Activated CD4-positive, CD25-positive, alpha-beta regulatory T cell treated with anti-CD3 and anti-CD28 coated beads, Interleukin-2, amount 50 U/mL, for 16 hours (primary cell): Measurements from ENCODE around the gene EPM2A.

Source experiments
- DNase-seq: peaks from one replicate; pipeline ENCODE4 v3.0.0-alpha.2; 2020; ENCODE audit warnings: low read depth, low spot score

EPM2A gene

DNA sequence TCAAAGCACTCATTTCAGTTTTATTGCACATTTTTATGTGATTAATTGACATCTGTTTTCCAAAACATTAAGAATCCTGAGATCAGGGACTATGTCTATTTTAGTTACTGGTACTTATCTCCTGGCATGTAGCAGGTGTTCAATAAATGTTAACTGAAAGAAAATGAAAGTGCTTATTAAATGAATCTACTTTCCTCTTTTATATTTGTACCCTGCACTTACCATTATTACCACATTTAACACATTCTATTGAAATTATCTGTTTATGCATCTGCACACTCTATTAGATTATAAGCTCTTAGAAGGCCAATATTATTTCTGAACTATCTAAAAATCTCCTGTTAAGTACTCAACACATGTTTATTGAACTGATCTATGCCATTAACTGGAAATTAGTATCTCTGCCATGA is 131.9 kb downstream of the EPM2A start:
- no peak for DNase-seq

DNA sequence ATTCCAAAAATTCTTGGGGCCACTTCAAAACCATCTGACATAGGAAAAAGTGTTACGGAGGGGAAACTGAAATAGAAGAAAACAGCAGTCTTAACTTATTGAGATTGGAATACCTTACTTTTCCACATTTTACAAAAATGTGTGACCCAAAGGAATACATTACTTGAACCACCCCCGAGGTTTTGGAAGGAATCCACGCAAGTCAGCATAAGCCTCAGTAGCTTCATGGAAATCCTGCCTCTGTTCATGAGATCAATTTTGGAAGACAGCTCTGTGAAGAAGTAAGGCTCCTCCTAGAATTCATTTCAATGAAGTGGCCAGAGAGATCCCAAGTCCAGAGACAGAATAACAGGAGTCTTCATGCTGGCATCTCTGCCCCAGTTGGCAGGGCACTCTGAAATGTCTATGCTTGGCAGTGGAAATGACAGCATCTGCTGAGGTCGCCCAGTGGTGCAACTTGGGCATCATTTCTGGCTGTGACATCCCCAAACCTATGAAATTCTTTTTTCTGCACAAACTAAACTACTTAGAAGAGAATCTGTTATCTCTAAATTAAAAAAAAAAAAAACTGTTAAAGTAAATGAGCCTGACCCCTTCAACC is 132.5 kb downstream of the EPM2A start:
- DNase-seq: no peak

DNA sequence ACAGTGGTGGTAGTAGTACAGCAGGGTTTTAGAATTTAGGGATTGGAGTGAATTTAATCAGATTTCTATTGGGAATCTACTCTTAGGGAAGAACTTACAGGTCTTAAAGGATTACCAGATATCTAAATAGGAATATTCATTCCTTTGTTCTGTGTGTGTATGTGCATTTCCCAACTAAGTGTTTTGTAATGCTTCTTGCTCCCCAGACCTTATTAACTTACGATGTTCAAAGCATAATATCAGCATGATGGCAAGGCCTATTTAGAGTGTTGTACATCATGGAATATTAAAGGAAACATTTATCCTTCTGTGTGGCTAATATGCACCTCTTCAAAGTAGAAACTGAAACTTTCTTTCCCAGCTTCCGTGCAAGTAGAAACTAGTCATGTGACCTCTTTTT is 133.9 kb downstream of the EPM2A start:
- DNase-seq: no peak

DNA sequence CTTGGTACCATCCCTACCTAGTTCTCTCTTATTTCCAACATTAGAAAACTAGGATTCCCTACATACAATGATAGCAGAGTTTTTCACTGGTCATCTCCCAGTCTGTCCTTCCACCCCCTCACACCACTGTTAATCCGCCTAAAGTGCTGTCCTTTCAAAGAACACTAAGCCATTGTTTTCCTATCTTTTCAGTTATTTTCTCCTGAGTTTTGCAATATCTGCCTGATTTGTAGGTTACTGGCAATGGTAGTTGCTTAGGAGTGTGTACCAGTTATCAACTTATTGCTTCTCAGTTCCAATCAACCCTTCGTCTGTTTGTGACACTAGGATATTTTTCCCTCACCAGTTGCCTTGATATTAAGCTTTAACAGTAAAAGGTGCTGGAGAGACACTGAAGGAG is 135.0 kb downstream of the EPM2A start:
- no peak for DNase-seq

DNA sequence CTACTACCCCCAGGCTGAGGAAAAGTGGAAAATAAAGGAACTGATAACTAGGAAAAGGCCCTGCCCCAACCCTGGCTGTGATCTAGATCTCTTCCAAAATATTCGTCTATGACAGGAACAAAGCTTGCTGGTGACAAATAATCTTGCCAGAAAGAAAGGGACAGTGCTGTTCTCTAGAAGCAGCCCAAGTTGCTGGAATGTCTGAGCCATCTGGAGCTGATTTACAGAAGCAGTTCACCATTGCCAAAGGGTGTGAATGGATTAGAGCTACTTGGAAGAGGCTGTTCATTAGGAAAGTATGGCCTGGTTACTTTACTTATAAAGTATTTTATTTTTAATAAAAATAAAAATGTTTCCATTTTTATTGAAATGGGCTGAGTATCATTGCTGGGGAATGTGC is 146.3 kb downstream of the EPM2A start:
- DNase-seq: no peak

DNA sequence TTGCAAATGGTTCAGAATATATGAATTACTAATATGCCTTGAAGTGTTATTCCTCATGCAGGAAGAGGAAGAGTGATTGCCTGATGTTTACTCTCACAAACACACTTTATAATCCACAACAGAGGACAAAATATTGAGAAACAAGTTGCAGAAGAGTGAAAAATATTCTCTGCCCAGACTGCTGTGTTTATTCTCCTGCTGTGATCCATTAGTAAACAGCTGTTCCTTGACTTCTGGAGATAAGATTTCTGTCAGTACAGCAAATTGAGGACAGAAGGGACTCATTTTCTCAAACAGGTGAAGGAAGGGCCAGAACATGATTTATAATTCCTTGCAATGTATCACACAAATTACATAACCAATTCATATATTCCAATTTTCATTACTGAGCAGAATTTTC is 148.0 kb downstream of the EPM2A start:
- no peak for DNase-seq

DNA sequence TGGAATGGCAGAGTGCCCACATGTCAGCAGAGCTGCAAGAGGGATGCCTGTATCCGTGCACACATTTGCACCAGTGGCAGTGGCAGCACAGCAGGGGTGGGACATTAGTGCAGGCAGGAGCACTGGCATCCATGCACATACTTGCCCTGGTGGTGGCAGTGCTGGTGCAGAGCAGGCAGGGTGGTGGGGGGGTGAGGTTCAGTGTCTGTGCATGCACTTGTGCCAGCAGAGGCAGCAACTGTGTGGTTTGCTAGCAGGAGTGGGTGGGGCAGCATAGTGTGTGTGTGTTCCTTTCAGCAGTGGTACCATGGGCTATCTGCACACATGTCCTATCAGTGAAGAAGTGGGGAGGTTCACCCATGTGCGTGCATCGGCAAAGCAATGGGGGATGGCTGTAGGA is 151.6 kb downstream of the EPM2A start:
- DNase-seq: no peak
